Tibial nerve (tissue), 4 donors: Measurements from ENCODE around the gene SEMA3G. TPM values are rescaled to one million over a fixed set of nuclear protein-coding genes. Genes with fewer than 3 reads are reported as not detected.

Experiments used
- DNase-seq, 2 donors: peaks; one replicate each; pipeline ENCODE4 v3.0.0-alpha.2; 2019; ENCODE audit warnings: low spot score in 2 of 2
- H3K27ac ChIP-seq, 4 donors: fragments of 200-600 bp; sonication (generic) in 3 of 4; one replicate each; pipeline ENCODE4 v1.5.1; 2017 to 2019; ENCODE audit warnings: mild to moderate bottlenecking in 1 of 4
- H3K27me3 ChIP-seq, 2 donors: fragments of 200-600 bp; sonication (generic) in 1 of 2; one replicate each; pipeline versions ENCODE4 v1.5.1 to v1.6.0; 2017 to 2019
- H3K36me3 ChIP-seq, 3 donors: fragments of 200-600 bp; sonication (generic); one replicate each; pipeline ENCODE4 v1.5.1; 2018 to 2019
- H3K4me1 ChIP-seq, 4 donors: fragments of 200-600 bp; sonication (generic) in 3 of 4; one replicate each; pipeline ENCODE4 v1.5.1; 2017 to 2019
- H3K4me3 ChIP-seq, 4 donors: fragments of 200-600 bp; sonication (generic) in 3 of 4; one replicate each; pipeline ENCODE4 v1.5.1; 2017 to 2019; ENCODE audit warnings: mild to moderate bottlenecking in 1 of 4, moderate library complexity in 1 of 4
- H3K9me3 ChIP-seq, 4 donors: fragments of 200-600 bp; sonication (generic) in 3 of 4; one replicate each; pipeline ENCODE4 v1.5.1; 2017 to 2019
- EP300 ChIP-seq, 2 donors: sonication (generic); formaldehyde crosslinking; IDR thresholded peaks; one replicate each; pipeline ENCODE4 v1.6.1; 2017; ENCODE audit warnings: antibody characterized with exemption in 2 of 2, mild to moderate bottlenecking in 1 of 2
- POLR2A ChIP-seq, 2 donors: fragments of 450-650 bp; IDR thresholded peaks; one replicate each; pipeline ENCODE4 v1.6.1; 2017; ENCODE audit warnings: antibody characterized with exemption in 2 of 2, mild to moderate bottlenecking in 2 of 2, moderate library complexity in 2 of 2
- WGBS, 2 donors: methylation state at CpG; one replicate each; pipeline ENCODE4 v1.1.5; 2018; 5-methylcytosine and 5-hydroxymethylcytosine counted together
- total RNA-seq, 4 donors: library from RNA; depleted of rRNA; stranded (reverse); fragments of >200 nt; gene quantifications; one replicate each; pipeline ENCODE4 v1.1.0, GENCODE V29; 2016
- TF ChIP-seq, protein P1 (sequence below), 5 experiments: fragments of 200-600 bp in 3 of 5; fragments of 450-650 bp in 2 of 5; sonication (generic) in 3 of 5; IDR thresholded peaks; one replicate each; pipeline ENCODE4 v1.5.1; 2016 to 2019; ENCODE audit warnings: antibody characterized with exemption in 5 of 5, mild to moderate bottlenecking in 3 of 5, moderate library complexity in 2 of 5

SEMA3G gene
- total RNA-seq, 4 donors from 2014 or later, result 11.5 to 67.5 (median 32.7) TPM

DNA sequence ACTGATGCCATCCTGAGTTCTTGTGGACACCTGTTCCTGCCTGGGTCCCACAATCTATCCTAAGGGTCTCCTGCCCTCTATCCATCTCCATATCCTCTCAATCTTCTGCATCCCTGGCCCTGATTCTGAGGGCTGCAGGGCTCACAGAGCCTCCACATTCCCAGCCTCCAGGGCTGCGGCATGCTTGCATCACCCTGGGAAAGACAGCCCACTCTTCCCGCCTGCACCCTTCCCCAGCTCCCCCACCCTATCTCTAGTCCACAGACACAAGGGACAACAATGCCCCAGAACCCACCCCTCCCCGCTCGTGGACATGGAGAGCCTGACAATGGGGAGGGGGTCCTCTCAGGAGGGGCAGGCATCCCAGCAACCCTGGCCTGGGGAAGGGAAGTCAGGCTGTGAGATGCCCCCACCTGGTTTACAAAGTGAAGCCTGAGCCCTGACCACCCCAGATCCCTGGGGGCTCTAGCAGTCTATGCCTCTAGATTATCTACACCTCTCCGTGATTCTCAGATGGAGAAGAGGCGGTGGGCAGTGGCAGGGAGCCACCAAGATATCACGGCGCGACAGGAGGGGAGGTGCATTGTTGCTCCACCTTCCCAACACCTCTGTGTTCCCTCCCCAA, 10.3 kb downstream of the SEMA3G start:
- Histone ChIP-seq H3K4me3 (no peak overlapping the region), H3K4me1 (peaks cover 0 to 52% (median 21%) of the 10 kb centered on the region in 4 donors), H3K27ac (peak overlapping the region in 3 of 4 donors; percentile 29 to 76 (median 74)), H3K36me3 (peaks cover 0 to 19% (median 0%) of the 10 kb centered on the region in 3 donors), H3K9me3 (no peaks in the 10 kb centered on the region), H3K27me3 (no peaks in the 10 kb centered on the region)
- TF ChIP-seq, protein P1, sequence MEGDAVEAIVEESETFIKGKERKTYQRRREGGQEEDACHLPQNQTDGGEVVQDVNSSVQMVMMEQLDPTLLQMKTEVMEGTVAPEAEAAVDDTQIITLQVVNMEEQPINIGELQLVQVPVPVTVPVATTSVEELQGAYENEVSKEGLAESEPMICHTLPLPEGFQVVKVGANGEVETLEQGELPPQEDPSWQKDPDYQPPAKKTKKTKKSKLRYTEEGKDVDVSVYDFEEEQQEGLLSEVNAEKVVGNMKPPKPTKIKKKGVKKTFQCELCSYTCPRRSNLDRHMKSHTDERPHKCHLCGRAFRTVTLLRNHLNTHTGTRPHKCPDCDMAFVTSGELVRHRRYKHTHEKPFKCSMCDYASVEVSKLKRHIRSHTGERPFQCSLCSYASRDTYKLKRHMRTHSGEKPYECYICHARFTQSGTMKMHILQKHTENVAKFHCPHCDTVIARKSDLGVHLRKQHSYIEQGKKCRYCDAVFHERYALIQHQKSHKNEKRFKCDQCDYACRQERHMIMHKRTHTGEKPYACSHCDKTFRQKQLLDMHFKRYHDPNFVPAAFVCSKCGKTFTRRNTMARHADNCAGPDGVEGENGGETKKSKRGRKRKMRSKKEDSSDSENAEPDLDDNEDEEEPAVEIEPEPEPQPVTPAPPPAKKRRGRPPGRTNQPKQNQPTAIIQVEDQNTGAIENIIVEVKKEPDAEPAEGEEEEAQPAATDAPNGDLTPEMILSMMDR (IDR thresholded peaks at IDR 0.05), result no peak
- TF ChIP-seq EP300 (IDR thresholded peaks at IDR 0.05), result no peak
- 81 to 86% methylated on average over 7 to 9 of the region's 9 CpGs for WGBS, 2 donors
- no peak for DNase-seq

GRCh38 chr3:52433996-52434479, 10.9 kb downstream of the SEMA3G start:
- Histone ChIP-seq H3K9me3 (no peaks in the 10 kb centered on the region), H3K4me1 (peaks cover 0 to 56% (median 23%) of the 10 kb centered on the region in 4 donors), H3K27ac (peak overlapping the region in 3 of 4 donors; percentile 69 to 76 (median 74)), H3K4me3 (no peak overlapping the region), H3K27me3 (no peaks in the 10 kb centered on the region), H3K36me3 (peaks cover 0 to 16% (median 0%) of the 10 kb centered on the region in 3 donors)
- DNase-seq, result no peak
- WGBS, 2 donors, result 83 to 85% methylated on average over 6 of the region's 6 CpGs
- TF ChIP-seq EP300 (IDR thresholded peaks at IDR 0.05) (no peak), POLR2A (IDR thresholded peaks at IDR 0.05) (no peak)
- TF ChIP-seq, protein P1 (IDR thresholded peaks at IDR 0.05), result no peak

DNA sequence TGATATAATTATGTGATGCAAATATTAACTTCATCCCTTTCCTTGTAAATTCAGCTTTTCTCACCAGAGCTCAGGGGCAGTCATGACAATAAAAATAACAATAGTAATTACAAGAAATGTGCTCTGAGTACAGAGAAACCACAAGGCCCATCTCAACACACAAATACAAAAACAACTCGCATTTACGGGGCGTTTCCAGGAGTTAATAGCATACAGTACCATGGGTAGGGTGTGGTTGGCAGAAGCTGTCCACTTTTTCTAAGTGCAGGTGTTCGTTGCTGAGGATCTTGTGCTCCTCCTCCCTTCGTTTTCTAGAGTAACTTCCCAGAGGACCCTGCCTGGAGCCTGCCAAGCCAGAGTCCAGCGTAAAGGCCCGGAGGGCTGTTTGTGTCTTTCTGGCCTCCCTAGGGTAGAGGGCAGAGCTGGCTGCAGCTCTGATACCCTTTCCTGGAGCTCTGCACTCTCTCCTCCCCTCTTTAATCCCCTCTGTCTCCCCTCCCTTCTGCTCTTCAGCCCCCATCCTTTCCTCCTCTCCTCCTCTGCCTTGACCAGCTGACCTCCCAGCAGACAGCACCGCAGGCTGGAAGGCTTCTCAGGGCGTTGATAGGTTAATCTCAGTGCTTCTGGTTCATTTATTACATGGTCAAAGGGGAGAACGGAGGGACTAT, 11.4 kb downstream of the SEMA3G start:
- Histone ChIP-seq H3K27me3 (no peaks in the 10 kb centered on the region), H3K4me1 (peaks cover 0 to 60% (median 25%) of the 10 kb centered on the region in 4 donors), H3K9me3 (no peaks in the 10 kb centered on the region), H3K4me3 (no peak overlapping the region), H3K36me3 (peaks cover 0 to 11% (median 0%) of the 10 kb centered on the region in 3 donors), H3K27ac (peak overlapping the region in 3 of 4 donors; percentile 69 to 76 (median 74))
- no peak for DNase-seq
- 38 to 45% methylated on average over 10 of the region's 10 CpGs for WGBS, 2 donors
- TF ChIP-seq, protein P1 (IDR thresholded peaks at IDR 0.05), result no peak
- TF ChIP-seq POLR2A (IDR thresholded peaks at IDR 0.05) (no peak), EP300 (IDR thresholded peaks at IDR 0.05) (no peak)

- Histone ChIP-seq H3K9me3 (no peaks in the 10 kb centered on the region), H3K4me3 (no peak overlapping the region), H3K36me3 (peaks cover 0 to 3% (median 0%) of the 10 kb centered on the region in 3 donors), H3K4me1 (peaks cover 0 to 60% (median 25%) of the 10 kb centered on the region in 4 donors), H3K27ac (peak overlapping the region in 3 of 4 donors; percentile 69 to 76 (median 74)), H3K27me3 (no peaks in the 10 kb centered on the region)
- DNase-seq, result no peak
- no peak for TF ChIP-seq EP300 (IDR thresholded peaks at IDR 0.05)
- TF ChIP-seq POLR2A (IDR thresholded peaks at IDR 0.05), result no peak
- TF ChIP-seq, protein P1 (IDR thresholded peaks at IDR 0.05), result no peak
- 34 to 49% methylated on average over 4 of the region's 4 CpGs for WGBS, 2 donors
Observed at GRCh38 chr3:52432691-52433141, 12.2 kb downstream of the SEMA3G start.

DNA sequence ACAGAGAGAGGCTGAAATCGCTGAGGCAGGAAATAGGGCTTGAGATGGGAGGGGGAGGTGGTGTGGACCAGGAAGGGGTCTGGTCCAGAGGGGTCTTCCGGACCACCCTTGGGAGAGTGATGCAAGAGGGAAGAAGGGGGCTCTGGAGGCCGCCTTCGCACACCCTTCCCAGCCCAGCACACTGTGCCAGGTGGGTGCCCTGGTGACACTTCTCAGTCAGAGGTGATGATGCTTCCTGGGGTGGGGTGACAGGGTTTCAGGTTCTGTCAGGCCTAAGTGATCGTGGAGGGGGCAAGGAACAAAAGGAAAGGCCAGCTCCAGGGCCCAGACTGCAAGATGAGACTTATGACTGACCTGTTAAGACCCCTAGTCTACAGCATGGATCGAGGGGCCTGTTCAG, 12.7 kb downstream of the SEMA3G start:
- no peaks in the 10 kb centered on the region for H3K9me3 ChIP-seq
- 80 to 87% methylated on average over 5 to 6 of the region's 6 CpGs for WGBS, 2 donors
- H3K36me3 ChIP-seq, result no peaks in the 10 kb centered on the region
- H3K4me1 ChIP-seq, result peaks cover 0 to 56% (median 25%) of the 10 kb centered on the region in 4 donors
- no peak overlapping the region for H3K4me3 ChIP-seq
- TF ChIP-seq, protein P1 (IDR thresholded peaks at IDR 0.05), result no peak
- TF ChIP-seq POLR2A (IDR thresholded peaks at IDR 0.05) (no peak), EP300 (IDR thresholded peaks at IDR 0.05) (no peak)
- peak overlapping the region in 3 of 4 donors; percentile 69 to 76 (median 74) for H3K27ac ChIP-seq
- H3K27me3 ChIP-seq, result no peaks in the 10 kb centered on the region
- no peak for DNase-seq
